Measurements from ENCODE around the gene PLAC8. TPM values are rescaled to one million over a fixed set of nuclear protein-coding genes. Genes with fewer than 3 reads are reported as not detected.
"Not testable (repeated sequence)": the region's sequence is repeated elsewhere in the genome, so short reads cannot be mapped to it uniquely, and the experiment has no call there.

The PLAC8 gene
- total RNA-seq, 6 donors from 2014 or later, result 28.3 to 184 (median 81.2) TPM

GRCh38 chr4:83149865-83150652 lies 35.5 kb upstream of the PLAC8 start:
- Histone ChIP-seq H3K4me1 (peaks cover 0 to 3% (median 0%) of the 10 kb centered on the region in 4 donors), H3K36me3 (no peaks in the 10 kb centered on the region), H3K27me3 (no peaks in the 10 kb centered on the region), H3K9me3 (no peaks in the 10 kb centered on the region), H3K27ac (no peak overlapping the region), H3K4me3 (no peak overlapping the region)
- no peak for TF ChIP-seq EP300 (IDR thresholded peaks at IDR 0.05)
- no peak for TF ChIP-seq POLR2A (IDR thresholded peaks at IDR 0.05)
- no peak for ATAC-seq (ENCODE audit: low FRiP score in 2 of 2)
- 65 to 66% methylated on average over 11 of the region's 11 CpGs for WGBS, 2 donors
- no peak for DNase-seq

GRCh38 chr4:83146841-83147240 lies 32.3 kb upstream of the PLAC8 start:
- WGBS, 2 donors, result 81 to 96% methylated on average over 2 of the region's 2 CpGs
- H3K27me3 ChIP-seq, result no peaks in the 10 kb centered on the region

GRCh38 chr4:83145776-83146175 lies 31.2 kb upstream of the PLAC8 start:
- DNase-seq; H3K36me3 ChIP-seq; H3K27me3 ChIP-seq; ATAC-seq (ENCODE audit: low FRiP score in 2 of 2); H3K9me3 ChIP-seq; H3K4me1 ChIP-seq; H3K4me3 ChIP-seq; H3K27ac ChIP-seq: not testable (repeated sequence)
- WGBS, 2 donors, result 81 to 86% methylated on average over 5 of the region's 5 CpGs

More at GRCh38 chr4:83146841-83147240, 32.3 kb upstream of the PLAC8 start:
- Histone ChIP-seq H3K4me1 (no peaks in the 10 kb centered on the region), H3K36me3 (no peaks in the 10 kb centered on the region), H3K4me3 (no peak overlapping the region), H3K9me3 (no peaks in the 10 kb centered on the region), H3K27ac (no peak overlapping the region)
- TF ChIP-seq CTCF (IDR thresholded peaks at IDR 0.05) (no peak), POLR2AphosphoS5 (IDR thresholded peaks at IDR 0.05) (no peak), EP300 (IDR thresholded peaks at IDR 0.05) (no peak), POLR2A (IDR thresholded peaks at IDR 0.05) (no peak)
- DNase-seq (no peak), ATAC-seq (ENCODE audit: low FRiP score in 2 of 2) (no peak)

- ATAC-seq (ENCODE audit: low FRiP score in 2 of 2) (no peak), DNase-seq (no peak)
- Histone ChIP-seq H3K4me1 (no peaks in the 10 kb centered on the region), H3K36me3 (no peaks in the 10 kb centered on the region), H3K27ac (no peak overlapping the region), H3K4me3 (no peak overlapping the region), H3K27me3 (no peaks in the 10 kb centered on the region), H3K9me3 (no peaks in the 10 kb centered on the region)
- TF ChIP-seq EP300 (IDR thresholded peaks at IDR 0.05) (no peak), POLR2A (IDR thresholded peaks at IDR 0.05) (no peak), POLR2AphosphoS5 (IDR thresholded peaks at IDR 0.05) (no peak), CTCF (IDR thresholded peaks at IDR 0.05) (no peak)
- 87 to 89% methylated on average over 3 of the region's 3 CpGs for WGBS, 2 donors
Measured at GRCh38 chr4:83139514-83140156, 25.1 kb upstream of the PLAC8 start.

GRCh38 chr4:83138946-83139345 lies 24.4 kb upstream of the PLAC8 start:
- ATAC-seq (ENCODE audit: low FRiP score in 2 of 2) (no peak), DNase-seq (no peak)
- H3K36me3 ChIP-seq, result no peaks in the 10 kb centered on the region
- no peaks in the 10 kb centered on the region for H3K9me3 ChIP-seq
- H3K4me3 ChIP-seq, result no peak overlapping the region
- TF ChIP-seq POLR2AphosphoS5 (IDR thresholded peaks at IDR 0.05) (no peak), POLR2A (IDR thresholded peaks at IDR 0.05) (no peak), EP300 (IDR thresholded peaks at IDR 0.05) (no peak), CTCF (IDR thresholded peaks at IDR 0.05) (no peak)
- no peak overlapping the region for H3K27ac ChIP-seq
- no peaks in the 10 kb centered on the region for H3K4me1 ChIP-seq
- no peaks in the 10 kb centered on the region for H3K27me3 ChIP-seq
- 53 to 75% methylated on average over 4 of the region's 4 CpGs for WGBS, 2 donors

Measured in upper lobe of left lung (tissue), 6 donors.